ENCODE measurements around the gene MTHFD1L. TPM values are rescaled to one million over a fixed set of nuclear protein-coding genes. Genes with fewer than 3 reads are reported as not detected.

MTHFD1L gene
- total RNA-seq, 4 donors from 2014 or later, result 3.0 to 9.4 (median 5.2) TPM

GRCh38 chr6:151075527-151075926 is 210.0 kb downstream of the MTHFD1L start:
- no peaks in the 10 kb centered on the region for H3K4me1 ChIP-seq
- WGBS, result 56% methylated on average over 2 of the region's 2 CpGs
- no peak overlapping the region for H3K4me3 ChIP-seq
- no peaks in the 10 kb centered on the region for H3K27me3 ChIP-seq
- no peak for TF ChIP-seq POLR2A (IDR thresholded peaks at IDR 0.05)
- no peak for TF ChIP-seq EP300 (IDR thresholded peaks at IDR 0.05)
- TF ChIP-seq, protein P1, sequence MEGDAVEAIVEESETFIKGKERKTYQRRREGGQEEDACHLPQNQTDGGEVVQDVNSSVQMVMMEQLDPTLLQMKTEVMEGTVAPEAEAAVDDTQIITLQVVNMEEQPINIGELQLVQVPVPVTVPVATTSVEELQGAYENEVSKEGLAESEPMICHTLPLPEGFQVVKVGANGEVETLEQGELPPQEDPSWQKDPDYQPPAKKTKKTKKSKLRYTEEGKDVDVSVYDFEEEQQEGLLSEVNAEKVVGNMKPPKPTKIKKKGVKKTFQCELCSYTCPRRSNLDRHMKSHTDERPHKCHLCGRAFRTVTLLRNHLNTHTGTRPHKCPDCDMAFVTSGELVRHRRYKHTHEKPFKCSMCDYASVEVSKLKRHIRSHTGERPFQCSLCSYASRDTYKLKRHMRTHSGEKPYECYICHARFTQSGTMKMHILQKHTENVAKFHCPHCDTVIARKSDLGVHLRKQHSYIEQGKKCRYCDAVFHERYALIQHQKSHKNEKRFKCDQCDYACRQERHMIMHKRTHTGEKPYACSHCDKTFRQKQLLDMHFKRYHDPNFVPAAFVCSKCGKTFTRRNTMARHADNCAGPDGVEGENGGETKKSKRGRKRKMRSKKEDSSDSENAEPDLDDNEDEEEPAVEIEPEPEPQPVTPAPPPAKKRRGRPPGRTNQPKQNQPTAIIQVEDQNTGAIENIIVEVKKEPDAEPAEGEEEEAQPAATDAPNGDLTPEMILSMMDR (IDR thresholded peaks at IDR 0.05), result no peak
- TF ChIP-seq POLR2AphosphoS5 (IDR thresholded peaks at IDR 0.05), result no peak
- H3K27ac ChIP-seq, result no peak overlapping the region
- DNase-seq (ENCODE audit: low spot score in 2 of 2), result no peak
- no peaks in the 10 kb centered on the region for H3K36me3 ChIP-seq
- H3K9me3 ChIP-seq, result no peaks in the 10 kb centered on the region

DNA sequence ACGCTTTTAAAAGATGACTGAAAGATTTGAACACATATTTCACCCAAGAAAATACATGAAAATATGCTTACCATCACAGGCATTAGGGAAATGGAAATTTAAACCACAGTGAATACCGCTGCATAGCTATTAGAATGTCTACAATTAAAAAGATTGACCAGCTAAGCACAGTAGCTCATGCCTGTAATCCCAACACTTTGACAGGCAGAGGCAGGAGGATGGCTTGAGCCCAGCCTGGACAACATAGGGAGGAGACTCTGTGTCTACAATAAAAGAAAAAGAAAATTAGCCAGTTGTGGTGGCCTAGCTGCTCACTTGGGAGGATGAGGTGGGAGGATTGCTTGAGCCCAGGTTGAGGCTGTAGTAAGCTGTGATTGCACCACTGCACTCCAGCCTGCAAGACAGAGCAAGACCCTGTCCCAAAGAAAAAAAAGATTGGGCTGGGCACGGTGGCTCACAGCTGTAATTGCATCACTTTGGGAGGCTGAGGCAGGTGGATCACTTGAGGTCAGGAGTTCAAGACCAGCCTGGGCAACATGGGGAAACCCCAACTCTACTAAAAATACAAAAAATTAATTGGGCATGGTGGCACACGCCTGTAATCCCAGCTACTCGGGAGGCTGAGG is 210.5 kb downstream of the MTHFD1L start:
- DNase-seq (ENCODE audit: low spot score in 2 of 2), result no peak
- H3K4me3 ChIP-seq, result no peak overlapping the region
- 85% methylated on average over 5 of the region's 5 CpGs for WGBS
- H3K36me3 ChIP-seq, result no peaks in the 10 kb centered on the region
- no peaks in the 10 kb centered on the region for H3K27me3 ChIP-seq
- no peaks in the 10 kb centered on the region for H3K9me3 ChIP-seq
- no peak overlapping the region for H3K27ac ChIP-seq
- no peaks in the 10 kb centered on the region for H3K4me1 ChIP-seq
- TF ChIP-seq EP300 (IDR thresholded peaks at IDR 0.05) (no peak), POLR2AphosphoS5 (IDR thresholded peaks at IDR 0.05) (no peak), POLR2A (IDR thresholded peaks at IDR 0.05) (no peak)
- TF ChIP-seq, protein P1 (IDR thresholded peaks at IDR 0.05), result no peak

DNA sequence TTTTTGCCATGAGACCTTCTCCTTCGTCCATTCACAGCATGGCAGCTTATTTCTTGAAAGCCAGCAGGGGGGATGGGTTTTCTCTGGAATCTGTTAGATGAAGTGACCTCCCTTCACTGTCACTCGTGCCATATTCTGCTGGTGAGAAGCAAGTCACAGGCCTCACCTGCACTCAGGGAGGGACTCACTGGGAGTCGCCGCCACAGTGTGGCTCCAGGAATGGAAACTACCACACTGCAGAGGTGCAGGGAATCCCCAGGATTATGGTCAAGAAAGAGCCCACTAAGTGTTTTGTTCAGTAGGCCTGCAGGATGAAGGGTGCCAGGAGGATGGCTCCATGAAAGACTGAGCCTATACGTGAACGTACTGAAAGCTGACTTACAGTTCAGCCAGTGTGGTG is 213.2 kb downstream of the MTHFD1L start:
- H3K9me3 ChIP-seq, result no peaks in the 10 kb centered on the region
- no peak for DNase-seq (ENCODE audit: low spot score in 2 of 2)
- no peak overlapping the region for H3K27ac ChIP-seq
- WGBS, result 86% methylated on average over 6 of the region's 6 CpGs
- no peaks in the 10 kb centered on the region for H3K36me3 ChIP-seq
- TF ChIP-seq POLR2AphosphoS5 (IDR thresholded peaks at IDR 0.05), result no peak
- TF ChIP-seq EP300 (IDR thresholded peaks at IDR 0.05), result no peak
- TF ChIP-seq, protein P1 (IDR thresholded peaks at IDR 0.05), result no peak
- TF ChIP-seq POLR2A (IDR thresholded peaks at IDR 0.05), result no peak
- H3K4me1 ChIP-seq, result no peaks in the 10 kb centered on the region
- H3K4me3 ChIP-seq, result no peak overlapping the region
- no peaks in the 10 kb centered on the region for H3K27me3 ChIP-seq

DNA sequence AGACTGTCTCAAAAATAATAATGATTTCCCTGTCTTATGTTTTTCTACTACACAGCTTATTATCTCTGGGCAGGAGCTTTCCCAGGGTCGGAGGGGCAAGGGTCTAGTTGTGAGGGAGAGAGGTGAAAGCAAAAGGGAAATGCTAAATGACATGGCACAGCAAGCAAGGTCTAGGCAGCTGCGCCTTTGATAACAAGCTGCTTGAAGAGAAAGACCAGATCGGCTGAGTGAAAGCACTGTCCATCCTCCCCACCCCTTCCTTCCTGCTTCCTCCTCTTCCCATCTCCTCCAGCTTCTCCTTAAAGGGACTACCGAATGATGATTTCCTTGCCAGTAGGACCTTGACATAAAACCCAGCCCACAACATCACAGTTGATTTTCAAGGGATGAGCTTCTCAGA is 216.2 kb downstream of the MTHFD1L start:
- WGBS, result 66% methylated on average over 4 of the region's 4 CpGs
- DNase-seq (ENCODE audit: low spot score in 2 of 2), result no peak

DNA sequence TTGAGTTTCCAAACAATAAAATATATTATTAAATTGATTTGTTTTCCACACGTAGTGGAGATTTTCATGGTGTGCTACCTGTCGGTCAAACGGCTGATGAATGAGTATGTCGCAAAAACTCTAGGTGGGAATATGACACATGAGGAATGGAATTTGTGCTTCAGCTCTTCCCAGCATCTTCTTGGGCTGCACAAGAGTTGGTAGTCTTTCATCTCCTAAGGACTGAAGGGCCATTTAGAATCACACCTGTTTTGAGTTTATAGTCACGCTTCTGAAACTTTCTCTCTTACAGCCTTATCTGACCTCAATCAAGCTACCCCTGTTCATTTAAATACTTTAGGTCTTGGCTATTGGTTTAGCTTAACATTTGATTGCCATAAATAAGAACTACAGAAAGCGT is 216.6 kb downstream of the MTHFD1L start:
- no peaks in the 10 kb centered on the region for H3K4me1 ChIP-seq
- H3K4me3 ChIP-seq, result no peak overlapping the region
- no peaks in the 10 kb centered on the region for H3K36me3 ChIP-seq
- no peaks in the 10 kb centered on the region for H3K27me3 ChIP-seq
- 77% methylated on average over 6 of the region's 6 CpGs for WGBS
- H3K27ac ChIP-seq, result no peak overlapping the region
- TF ChIP-seq POLR2A (IDR thresholded peaks at IDR 0.05), result no peak
- no peak for TF ChIP-seq POLR2AphosphoS5 (IDR thresholded peaks at IDR 0.05)
- TF ChIP-seq EP300 (IDR thresholded peaks at IDR 0.05), result no peak
- TF ChIP-seq, protein P1 (IDR thresholded peaks at IDR 0.05), result no peak
- DNase-seq (ENCODE audit: low spot score in 2 of 2), result no peak
- H3K9me3 ChIP-seq, result no peaks in the 10 kb centered on the region

More for the DNA sequence above, 216.2 kb downstream of the MTHFD1L start:
- Histone ChIP-seq H3K36me3 (no peaks in the 10 kb centered on the region), H3K4me1 (no peaks in the 10 kb centered on the region), H3K27ac (no peak overlapping the region), H3K27me3 (no peaks in the 10 kb centered on the region), H3K9me3 (no peaks in the 10 kb centered on the region), H3K4me3 (no peak overlapping the region)
- TF ChIP-seq EP300 (IDR thresholded peaks at IDR 0.05) (no peak), POLR2A (IDR thresholded peaks at IDR 0.05) (no peak), POLR2AphosphoS5 (IDR thresholded peaks at IDR 0.05) (no peak)
- TF ChIP-seq, protein P1 (IDR thresholded peaks at IDR 0.05), result no peak
